GM12874 (cell line): Measurements from ENCODE around the gene FUBP3.

ENCODE experiments used
- CTCF ChIP-seq: IDR thresholded peaks from 2 replicates; pipeline ENCODE4 v1.5.1; 2011; ENCODE audit warnings: low read depth, mild to moderate bottlenecking, control low read depth, low read length, moderate library complexity; ENCODE audit not compliant: insufficient read depth

Gene FUBP3

GRCh38 chr9:130561056-130561455, 18.3 kb upstream of the FUBP3 start:
- TF ChIP-seq CTCF, result no peak

GRCh38 chr9:130563797-130564196, 15.6 kb upstream of the FUBP3 start:
- no peak for TF ChIP-seq CTCF

- no peak for TF ChIP-seq CTCF
Observed at GRCh38 chr9:130565792-130566191, 13.6 kb upstream of the FUBP3 start.

- TF ChIP-seq CTCF, result no peak
Observed at GRCh38 chr9:130570208-130570607, 9.2 kb upstream of the FUBP3 start.

GRCh38 chr9:130575514-130575913, 3.9 kb upstream of the FUBP3 start:
- TF ChIP-seq CTCF, result no peak

- no peak for TF ChIP-seq CTCF
Observed at GRCh38 chr9:130576176-130576575, 3.2 kb upstream of the FUBP3 start.

- no peak for TF ChIP-seq CTCF
Observed at GRCh38 chr9:130579738-130580463, 524 bp downstream of the FUBP3 start.
